Measurements from ENCODE around the gene MPPE1.
A peak's percentile ranks its signal among the peaks of the same experiment; 100 is the strongest.
"Not testable (repeated sequence)": the region's sequence is repeated elsewhere in the genome, so short reads cannot be mapped to it uniquely, and the experiment has no call there.

MPPE1 gene

DNA sequence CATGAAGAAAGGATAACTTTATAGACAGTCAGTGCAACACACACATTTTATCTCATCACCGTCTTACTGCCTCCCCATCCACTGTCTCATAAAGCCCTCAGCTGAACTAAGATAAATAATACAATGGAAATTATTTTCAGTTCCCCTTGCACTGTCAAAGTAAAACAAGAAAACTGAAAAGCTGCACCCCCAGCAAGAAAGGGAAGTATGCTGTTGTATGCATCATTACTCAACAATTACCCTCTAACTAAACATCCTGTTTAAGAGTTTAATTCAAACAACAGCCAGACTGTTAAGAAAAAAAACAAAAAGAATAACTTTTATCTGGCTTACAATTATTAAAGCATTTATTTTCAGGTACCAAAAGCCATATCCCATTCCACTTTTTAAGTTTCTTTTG is 25.0 kb downstream of the MPPE1 start:
- DNase-seq = no peak

GRCh38 chr18:11882636-11883035 is 25.5 kb downstream of the MPPE1 start:
- no peak for DNase-seq

- DNase-seq = no peak
Observed at GRCh38 chr18:11880586-11881304, 27.4 kb downstream of the MPPE1 start.

- no peak for DNase-seq
Observed at GRCh38 chr18:11877497-11878135, 30.5 kb downstream of the MPPE1 start.

DNA sequence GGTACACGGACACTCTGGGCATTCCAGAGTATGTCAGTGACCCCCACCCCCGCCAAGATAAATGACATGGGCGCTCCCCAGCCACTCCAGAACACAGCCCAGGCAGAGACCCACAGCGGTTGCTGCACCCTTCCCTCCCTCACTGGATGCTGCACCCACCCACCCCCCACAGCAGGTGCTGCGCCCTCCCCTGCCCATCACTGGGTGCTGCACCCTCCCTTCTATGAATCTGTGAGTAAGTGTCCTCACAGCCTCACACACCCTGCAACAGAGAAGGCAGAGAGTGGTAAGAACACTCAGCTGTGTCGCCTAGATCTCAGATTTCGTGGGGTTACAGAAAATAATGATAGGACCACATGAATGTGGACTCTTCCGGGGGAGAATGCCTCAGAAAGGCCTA is 33.4 kb downstream of the MPPE1 start:
- no peak for DNase-seq

GRCh38 chr18:11873670-11874340 is 34.3 kb downstream of the MPPE1 start:
- no peak for DNase-seq

DNA sequence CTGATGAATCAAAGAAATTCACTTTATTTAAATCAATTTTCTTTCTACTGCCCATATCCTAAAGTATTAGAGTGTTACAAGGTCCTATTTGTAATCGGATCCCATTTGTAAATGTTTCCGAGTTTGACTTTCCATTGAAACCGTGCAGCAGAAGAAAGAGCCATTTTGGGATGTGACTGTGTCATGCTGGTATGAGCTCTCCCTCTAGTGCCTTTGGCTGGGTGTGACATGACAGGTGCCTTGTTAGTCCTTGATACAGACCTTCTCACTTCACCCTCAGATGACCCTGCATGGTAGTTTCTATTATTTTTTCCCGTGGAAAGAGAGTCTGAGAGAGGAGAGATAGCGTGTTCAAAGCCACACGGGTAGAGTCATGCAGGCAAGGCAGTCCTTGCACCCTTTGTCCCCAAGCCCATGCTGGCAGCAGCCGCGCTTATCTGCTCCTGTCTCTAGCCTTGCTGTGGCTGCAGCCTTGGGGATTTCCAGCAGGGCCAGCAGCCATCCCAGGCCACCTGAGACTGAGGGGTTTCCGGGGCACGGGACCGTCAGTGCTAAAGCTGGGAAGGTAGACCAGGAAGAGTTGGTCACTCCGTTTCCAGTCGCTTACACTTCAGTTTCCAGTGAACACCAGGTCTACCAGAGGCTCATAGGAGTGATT is 35.5 kb downstream of the MPPE1 start:
- DNase-seq = peak; percentile 59

- DNase-seq = no peak
Observed at GRCh38 chr18:11871501-11871900, 36.6 kb downstream of the MPPE1 start.

GRCh38 chr18:11868230-11868629 is 39.9 kb downstream of the MPPE1 start:
- DNase-seq = no peak

DNA sequence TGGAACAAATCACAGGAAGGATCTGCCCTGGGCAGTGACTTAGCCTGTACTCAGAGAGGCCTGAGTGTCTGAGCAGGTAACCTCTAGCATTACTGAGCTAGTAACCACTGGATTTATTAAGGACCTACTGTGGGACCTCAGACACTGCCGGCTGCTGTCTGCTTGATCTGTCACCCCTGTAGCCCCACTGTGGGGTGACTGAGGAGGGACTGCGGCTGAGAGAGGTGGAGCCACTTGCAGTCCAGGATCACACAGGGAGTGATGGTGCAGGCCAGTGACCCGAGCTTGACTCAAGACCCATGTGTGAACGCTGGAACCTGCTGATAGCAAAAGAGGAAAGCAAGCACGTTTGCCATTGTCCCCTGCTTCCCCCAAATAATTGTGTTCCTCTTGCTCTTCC is 41.4 kb downstream of the MPPE1 start:
- no peak for DNase-seq

DNA sequence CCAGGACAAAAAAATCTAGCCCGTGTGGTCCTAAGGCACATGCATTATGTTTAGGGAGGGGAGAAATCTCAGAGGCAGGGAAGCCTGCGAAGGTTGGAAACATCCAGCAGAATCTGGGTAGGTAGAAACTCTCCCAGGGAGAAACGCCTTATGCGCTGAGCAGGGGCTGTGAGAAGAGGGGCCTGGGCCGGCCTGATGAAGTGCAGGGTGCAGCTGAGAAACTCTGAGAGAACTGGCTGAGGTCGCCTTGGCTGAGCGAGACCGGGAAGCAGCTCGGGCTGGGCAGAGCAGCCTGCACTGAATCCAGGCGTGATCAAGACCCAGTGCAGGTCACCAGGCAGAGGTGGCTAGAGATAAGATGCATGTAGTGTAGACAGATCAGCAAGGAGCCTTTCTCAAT is 41.8 kb downstream of the MPPE1 start:
- no peak for DNase-seq

GRCh38 chr18:11865071-11865470 is 43.0 kb downstream of the MPPE1 start:
- no peak for DNase-seq

- DNase-seq = no peak
Observed at GRCh38 chr18:11864471-11864870, 43.6 kb downstream of the MPPE1 start.

DNA sequence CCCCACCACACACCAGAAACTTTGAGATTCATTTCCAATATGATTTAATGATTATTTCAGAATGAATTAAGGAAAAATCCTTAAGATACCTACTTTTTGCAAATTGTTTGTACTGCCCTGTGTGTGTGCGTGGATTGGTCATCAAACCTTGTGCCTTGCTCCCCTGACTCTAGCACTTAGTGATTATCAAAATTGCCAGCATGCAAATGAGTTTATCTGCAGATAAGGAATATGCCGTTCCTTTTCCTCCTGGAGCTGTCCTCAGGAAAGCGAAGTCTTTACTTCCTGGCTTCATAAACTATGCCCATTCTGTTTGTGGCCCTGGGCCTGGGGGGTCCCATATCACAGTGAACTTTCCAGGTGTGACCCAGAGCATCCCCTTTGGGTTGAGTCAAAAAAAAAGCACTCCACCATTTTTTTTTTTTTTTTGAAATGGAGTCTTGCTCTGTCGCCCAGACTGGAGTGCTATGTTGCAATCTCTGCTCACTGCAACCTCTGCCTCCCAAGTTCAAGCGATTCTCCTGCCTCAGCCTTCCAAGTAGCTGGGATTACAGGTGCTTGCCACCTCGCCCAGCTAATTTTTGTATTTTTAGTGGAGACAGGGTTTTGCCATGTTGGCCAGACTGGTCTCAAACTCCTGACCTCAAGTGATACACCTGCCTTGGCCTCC is 45.5 kb downstream of the MPPE1 start:
- DNase-seq = no peak

- no peak for DNase-seq
Observed at GRCh38 chr18:11861583-11862288, 46.4 kb downstream of the MPPE1 start.

DNA sequence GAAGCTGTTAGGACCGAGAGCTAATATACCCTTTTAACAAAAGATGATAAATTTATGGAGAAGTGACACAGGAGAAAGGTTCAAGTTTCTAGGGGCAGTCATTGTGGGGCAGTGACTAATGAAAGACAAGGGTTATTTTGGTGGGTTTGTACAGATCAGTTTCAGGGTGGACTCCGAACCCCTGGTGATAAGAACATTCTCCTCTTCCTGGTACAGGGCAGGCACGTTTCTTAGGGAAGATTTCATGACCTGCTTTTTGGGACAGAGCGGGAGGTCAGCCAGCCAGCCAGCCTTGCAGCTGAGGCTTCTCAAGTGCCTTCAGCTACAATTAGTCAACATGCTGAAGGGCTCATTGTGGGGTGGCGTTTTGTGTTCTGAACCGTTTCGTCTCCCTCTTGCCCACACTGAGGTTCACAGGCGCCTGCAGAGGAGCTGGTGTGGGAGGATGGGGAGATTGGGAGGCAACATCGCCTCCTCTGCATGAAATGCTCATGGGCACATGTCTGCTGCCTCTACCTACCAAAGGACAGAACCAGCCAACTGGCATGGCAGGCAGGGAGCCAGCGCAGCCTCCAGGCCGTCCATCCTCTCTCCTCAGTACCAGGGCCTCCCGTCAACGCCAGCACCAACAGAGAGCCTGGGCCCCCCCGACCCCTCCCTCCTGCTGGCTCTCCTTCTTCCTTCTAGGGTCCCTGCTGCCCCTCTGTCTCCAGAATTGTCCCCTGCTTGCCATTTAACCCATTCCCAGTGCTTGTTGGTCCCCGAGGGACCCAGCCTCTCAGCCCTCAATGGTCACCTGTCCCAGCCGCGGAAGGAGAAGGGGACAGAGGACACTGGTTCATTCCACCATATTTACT is 47.3 kb downstream of the MPPE1 start:
- no peak for DNase-seq

DNA sequence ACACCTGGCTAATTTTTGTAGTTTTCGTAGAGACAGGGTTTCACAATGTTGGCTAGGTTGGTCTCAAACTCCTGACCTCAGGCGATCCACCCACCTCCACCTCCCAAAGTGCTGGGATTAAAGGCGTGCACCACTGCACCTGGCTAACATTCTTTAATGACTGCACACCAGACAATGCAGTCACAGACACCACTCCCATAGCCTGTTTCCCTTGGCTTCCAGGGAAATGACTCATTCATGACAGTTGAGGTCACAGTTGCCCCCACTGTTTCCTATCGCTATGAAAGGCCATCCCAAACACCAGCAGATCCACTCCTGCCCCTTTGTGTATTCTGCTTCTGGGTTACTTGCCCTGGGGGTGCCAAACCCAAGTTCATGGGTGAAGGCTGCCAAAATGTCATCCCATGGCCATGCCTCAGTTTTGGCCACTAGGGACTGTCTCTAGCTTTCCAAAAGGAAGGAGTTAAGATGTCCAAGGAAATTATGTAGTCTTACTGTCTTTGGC is 48.2 kb downstream of the MPPE1 start:
- peak; percentile 50 for DNase-seq

DNA sequence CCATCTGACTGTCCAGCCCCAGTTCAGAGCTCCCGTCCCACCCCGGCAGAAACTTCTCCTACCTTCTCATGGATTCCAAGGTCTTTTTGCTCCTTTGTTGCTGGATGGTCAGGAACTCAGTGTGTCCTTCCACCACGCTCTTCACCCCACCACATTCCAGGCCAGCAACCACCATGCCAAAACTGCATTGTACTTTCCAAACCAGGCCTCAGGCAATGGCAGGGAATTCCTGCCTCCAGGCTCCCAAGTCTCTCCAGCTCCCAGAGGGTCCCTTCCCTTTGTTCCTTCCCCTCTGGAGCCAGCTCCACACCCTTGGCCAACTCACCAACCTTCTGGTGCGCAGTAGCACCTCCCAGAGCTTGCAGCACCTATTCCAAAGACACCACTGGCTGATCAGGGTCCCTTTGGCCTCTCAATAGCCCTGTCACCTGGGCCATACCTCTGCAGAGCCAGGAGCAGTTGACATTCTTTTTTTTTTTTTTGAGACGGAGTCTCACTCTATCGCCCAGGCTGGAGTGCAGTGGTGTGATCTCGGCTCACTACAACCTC is 48.8 kb downstream of the MPPE1 start:
- DNase-seq = no peak

DNA sequence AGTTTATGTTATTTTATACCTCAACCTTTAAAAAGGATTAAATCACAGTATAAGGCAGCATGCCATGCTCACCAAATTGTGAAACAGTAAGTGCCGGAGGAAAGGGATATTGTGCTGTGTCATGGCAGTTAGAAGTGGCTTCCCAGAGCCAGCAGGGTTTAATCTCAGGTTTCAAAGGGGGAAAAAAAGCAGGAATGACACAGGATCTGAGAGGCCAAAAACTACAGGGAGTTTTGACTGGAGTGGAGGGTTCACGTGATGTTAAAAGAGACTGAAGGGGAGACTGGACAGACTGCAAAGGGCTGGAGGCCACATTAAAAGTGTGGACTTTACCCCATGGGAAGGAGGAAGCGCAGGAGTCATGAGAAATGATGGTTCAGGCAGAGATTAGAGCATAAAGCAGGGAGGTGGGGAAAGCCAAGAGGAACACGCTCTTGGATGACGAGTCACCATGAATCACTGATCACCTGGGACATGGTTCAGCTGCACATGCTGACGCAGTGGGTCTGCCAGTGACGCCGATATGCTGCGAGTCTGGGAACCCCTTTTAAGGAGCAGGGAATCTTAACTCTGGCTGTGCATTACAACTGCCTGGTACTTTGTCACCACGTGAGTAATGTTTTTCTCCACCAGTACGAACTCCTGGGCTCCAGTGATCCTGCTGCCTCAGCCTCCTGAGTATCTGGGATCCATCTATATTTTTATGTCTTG is 50.8 kb downstream of the MPPE1 start:
- peak; percentile 83 for DNase-seq

- DNase-seq = not testable (repeated sequence)
Observed at GRCh38 chr18:11854554-11854953, 53.6 kb downstream of the MPPE1 start.
